NOMO-1 treated with dmso at 0.1 percent for 144 hours (cell line): ENCODE results near the gene NCOA7.
"Not testable (repeated sequence)": the region's sequence is repeated elsewhere in the genome, so short reads cannot be mapped to it uniquely, and the experiment has no call there.

ENCODE experiments used
- DNase-seq: peaks from one replicate; lab custom pipeline; 2025; ENCODE audit not compliant: unreplicated experiment; lab: John Stamatoyannopoulos, UW

The NCOA7 gene

DNA sequence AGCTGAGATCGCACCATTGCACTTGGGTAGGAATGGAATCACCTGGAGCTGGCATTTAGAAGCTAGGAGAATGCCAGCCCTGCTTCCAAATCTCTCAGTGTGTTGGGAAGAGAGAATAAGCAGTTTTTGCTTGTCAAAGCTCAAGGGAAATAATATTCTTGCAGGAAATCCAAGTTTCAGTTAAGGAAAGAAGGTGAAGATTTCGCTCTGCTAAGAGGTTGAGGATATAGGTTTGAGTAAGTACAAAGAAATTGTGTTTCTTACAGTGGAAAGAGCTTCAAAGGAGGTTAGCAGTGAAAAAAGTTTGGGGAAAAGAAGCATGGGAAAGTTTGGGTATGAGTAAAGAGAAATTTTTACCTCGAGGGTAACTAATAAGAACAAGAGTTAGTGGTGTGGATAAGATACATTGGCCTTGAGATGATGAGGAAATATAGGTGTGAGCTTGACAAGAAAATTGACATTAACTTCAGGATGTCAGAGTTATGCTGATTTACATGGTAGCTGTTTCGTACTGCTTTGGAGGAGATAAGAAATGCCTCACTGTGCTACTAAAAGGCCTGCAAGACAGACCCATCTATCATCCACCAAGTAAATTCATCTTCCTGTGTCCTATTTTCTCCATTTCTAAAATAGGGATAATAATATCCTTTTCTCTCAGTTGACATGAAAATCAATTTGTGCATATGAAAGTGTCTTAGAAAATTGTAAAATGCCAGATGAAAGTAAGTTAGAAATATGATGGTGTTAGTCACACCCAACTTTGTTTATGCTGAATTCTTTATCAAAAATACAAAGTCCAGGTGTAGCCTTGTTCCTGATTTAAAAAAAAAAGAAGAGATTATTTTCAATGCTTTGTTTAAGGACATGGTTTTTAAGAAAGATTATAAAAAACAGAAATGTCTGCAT is 153.0 kb downstream of the NCOA7 start:
- DNase-seq, result no peak

DNA sequence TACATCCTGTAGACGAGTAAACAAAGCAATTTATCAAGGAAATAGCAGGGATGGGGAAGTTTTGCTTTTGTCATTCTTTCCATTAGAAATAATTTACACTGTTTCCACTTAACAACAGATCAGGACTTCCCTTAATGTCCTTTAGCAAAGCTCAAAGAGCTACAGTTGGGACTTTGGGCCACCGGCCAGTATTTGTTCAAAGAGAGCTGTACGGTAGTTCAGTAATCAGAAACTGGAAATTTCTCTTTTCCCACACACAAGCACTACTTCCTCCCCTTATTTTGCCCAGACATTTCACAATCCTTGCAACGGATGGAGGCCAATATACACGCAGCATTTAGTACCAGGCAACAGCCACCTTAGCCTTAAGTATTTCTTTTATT is 153.7 kb downstream of the NCOA7 start:
- peak; percentile 27 for DNase-seq

DNA sequence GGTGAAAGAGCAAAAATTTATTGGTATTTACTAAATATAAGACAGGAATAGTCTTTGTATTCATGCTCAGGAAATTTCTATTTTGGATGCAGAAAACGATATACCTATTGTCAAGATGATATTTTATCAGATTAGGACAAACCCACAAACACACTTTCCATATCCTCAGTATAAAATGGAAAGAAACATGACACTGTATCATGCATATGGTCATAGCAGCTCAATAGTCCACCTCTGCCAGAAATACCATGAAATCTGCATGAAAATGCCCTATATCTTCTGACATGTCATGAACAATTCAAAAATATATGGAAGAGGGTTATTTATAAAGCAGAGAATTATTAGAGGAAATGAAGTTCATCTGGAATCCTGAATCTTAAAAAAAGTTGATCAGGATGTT is 154.1 kb downstream of the NCOA7 start:
- no peak for DNase-seq

DNA sequence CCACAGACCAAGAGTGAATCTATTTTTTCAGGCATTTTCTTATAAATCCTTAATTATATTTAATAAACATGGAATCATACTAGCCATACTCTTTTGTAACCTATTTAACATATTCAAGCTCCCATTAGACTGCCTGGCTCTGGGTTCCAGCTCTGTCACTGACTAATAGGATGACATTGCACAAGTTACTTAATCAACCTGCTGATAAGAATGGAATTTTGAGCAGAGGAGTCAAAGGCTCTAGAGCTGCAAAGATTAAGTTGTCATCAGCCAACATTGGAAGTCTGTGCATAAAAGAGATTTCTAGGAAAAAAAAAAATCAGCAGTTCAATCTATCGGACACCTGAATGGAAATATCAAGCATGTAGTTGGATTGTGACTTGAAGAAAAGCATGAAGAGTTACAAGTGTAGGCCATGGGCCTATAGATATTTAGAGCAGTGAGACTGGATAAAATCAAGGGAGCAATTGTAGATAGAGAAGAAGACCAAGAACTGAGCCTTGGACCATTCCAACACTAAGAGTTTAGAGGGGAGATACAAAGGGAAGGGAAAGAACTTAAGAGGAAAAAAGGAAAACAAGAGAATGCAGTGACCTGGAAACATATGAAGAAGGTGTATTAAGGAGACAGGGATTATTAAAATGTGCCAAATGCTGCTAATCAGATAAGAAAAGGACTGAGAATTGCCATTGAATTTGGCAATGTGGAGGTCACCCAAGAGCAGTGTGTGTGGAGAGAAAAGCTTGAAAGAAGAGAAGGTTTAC is 154.8 kb downstream of the NCOA7 start:
- no peak for DNase-seq

DNA sequence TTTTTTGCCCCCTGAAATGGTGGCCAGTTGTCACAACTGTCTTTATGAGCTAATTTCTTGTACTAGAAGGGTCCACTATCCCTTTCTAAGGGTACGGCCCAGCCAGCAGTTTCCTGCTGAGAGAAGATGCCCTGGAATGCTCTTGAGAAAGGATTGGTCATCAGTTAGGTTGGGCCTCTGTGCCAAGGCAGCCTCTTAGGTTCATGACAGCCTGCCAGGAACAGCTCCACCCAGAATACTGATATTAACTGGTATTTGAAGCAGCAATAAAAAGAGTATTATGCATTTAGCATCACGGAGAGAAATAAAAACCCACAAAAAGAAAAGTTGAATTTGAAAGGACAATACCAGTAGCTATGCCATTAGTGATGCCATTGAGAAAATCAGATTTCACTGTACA is 156.9 kb downstream of the NCOA7 start:
- DNase-seq, result no peak

DNA sequence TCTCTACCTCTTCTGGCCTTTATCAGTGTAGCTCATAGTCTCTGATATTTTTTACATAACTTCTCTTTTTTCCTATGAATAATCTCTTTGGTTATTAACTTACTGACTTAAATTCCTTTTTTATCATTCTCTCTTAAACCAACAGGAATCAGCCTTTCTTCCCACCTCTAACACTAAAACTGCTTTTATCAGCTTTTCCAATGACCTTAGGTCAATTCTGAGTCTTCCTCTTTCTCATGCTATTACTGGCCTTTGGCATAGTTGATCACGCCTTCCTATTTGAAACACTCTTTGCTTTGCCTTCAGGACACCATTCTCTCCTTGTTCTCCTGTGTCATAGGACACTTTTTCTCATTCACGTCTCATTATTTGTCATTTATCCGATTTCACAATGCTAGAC is 157.7 kb downstream of the NCOA7 start:
- no peak for DNase-seq

DNA sequence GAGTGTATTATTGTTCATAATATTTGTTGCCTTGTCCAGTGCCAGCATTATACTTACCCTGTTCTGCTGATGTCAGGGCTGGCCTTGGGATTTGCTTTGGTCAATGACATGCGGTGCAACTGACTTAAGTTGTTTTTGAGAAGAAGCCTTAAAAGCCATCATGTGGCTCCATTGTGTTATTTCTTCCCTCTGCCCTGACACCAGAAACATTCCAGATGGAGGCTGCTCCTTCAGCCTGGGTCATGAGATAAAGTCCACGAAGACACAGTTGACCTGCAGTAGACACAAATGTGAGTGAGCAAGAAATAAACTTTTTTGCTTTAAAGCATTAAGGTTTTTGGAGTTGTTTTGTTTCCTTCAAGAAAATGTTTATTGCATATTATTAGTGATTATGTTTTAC is 158.3 kb downstream of the NCOA7 start:
- DNase-seq, result no peak

GRCh38 chr6:125950293-125950692 is 159.5 kb downstream of the NCOA7 start:
- no peak for DNase-seq

- DNase-seq, result not testable (repeated sequence)
Measured at GRCh38 chr6:125950716-125951115, 160.0 kb downstream of the NCOA7 start.

DNA sequence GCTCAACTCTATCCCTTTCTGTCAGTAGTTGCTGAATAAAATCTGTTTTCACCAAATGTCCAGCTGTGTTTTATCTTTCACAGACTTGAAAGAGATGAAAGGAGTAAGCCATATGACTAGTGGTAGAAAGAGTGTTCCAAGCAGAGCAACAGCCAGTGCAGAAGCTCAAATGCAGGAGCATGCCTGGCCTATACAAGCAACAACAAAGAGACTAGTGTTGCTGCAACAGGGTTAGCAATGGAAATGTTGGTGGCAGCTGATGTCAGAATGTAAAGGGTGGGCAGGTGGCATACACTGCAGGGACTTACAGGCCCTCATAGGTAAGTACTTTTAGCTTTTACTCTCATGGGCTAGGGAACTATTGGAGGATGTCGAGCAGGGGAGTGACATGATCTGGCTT is 160.6 kb downstream of the NCOA7 start:
- DNase-seq, result no peak

- peak; percentile 12 for DNase-seq
Measured at GRCh38 chr6:125952764-125953501, 162.2 kb downstream of the NCOA7 start.

GRCh38 chr6:125953502-125953875 is 162.7 kb downstream of the NCOA7 start:
- no peak for DNase-seq

GRCh38 chr6:125954735-125955339 is 164.1 kb downstream of the NCOA7 start:
- DNase-seq, result no peak

- DNase-seq, result no peak
Measured at GRCh38 chr6:125955973-125956372, 165.2 kb downstream of the NCOA7 start.

DNA sequence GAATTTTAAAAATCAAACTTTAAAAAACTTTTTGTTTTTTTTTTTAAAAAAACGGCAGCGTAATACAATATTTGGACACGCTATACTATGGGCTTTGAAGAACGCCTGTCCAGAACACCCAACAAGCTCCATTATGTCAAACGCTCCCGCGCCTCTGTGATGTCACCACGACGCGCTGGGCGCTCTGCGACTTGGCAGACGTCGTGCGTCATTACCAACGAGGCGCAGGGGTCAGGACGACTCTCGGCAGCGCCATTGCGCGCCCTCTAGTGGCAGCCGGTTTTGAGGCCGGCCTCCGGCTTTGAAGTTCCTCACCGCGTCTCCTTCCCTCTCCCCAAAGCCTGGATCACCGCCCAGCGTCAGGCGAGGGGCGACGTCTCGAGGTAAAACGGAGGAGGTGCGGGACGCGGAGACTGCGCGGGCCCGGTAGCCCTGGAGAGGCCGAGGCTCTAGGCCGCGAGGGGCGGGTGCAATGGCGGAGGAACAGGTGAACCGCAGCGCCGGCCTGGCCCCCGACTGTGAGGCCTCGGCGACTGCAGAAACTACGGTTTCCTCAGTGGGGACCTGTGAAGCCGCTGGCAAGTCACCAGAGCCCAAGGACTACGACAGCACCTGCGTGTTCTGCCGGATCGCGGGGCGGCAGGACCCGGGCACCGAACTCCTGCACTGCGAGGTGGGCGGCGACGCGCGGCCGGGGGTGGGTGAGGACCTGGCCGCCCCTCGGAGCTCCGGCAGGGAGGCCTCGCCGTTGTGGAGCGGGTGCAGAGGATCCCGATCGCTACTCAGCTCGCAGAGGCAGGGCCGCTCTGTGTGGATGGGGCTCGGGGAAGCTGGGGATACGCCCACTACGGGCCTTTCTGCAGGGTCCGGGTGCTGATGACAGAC is 166.0 kb downstream of the NCOA7 start, which contains the start of gene HINT3:
TSS of gene HINT3 (plus strand) at position 265 of the 885 bp plus-strand sequence. CDS start at position 473, 208 bp downstream.
- peak; percentile 96 for DNase-seq

DNA sequence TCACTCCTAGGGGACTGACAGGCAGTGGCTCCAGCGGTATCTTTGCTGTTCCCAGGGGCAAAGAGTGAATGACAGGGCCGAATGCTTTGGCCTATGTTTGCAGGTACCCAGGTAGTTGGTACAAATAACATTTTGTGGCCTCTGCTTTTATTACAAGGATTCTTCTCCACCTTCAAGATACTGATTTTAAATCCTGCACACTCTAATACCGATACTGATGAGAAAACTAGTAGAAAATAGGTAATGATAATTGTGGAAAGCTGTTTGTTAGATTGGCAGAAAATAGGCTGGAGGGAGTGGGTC is 166.6 kb downstream of the NCOA7 start:
- no peak for DNase-seq

DNA sequence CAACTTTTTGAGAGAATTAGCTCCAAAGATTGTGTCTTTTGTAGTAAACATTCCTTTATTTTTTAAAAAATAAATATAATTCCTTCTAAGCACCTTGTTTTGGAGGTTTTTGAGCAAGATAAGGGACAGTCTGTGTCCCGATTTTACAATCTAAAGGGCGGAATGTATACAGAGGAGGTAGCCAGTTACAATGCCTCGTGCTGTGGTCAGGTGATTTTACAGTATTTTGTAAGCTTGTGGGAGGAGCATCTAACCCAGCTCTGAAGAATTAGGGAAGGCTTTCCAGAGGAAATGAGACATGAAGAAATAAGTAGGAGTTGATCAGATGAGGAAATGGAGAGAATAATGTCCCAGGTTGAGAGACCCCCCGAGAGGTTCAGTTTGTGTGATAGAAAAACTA is 167.1 kb downstream of the NCOA7 start:
- peak; percentile 19 for DNase-seq

GRCh38 chr6:125959041-125959440 is 168.3 kb downstream of the NCOA7 start:
- no peak for DNase-seq

- no peak for DNase-seq
Measured at GRCh38 chr6:125961117-125961516, 170.4 kb downstream of the NCOA7 start.

DNA sequence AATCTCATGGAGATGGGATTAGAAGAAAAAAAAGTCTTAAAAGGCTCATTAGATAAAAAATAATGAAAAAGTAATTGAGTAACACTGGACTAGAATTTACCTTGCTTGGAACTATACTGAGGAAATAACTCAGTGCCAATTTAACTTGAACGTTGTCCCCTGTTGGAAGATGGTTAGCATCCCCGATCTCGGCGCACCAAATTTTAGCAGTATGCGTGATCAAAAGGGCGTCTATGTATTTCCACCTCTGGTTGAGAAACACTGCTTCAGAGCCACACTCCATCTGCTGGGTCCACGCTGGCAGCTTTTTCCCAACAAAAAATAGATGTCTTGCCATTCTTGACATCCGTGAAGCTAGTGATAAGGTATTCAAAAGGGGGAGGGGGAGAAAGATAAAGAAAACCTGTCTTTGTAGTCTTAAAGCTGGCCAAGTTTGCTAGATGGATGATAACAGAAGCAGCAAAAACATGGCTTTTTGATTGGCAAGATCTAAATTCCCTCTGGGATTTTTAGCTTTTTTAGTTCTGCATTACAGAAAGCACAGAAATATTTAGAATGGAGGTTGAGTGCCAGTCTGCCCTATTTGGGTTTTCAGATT is 172.2 kb downstream of the NCOA7 start:
- no peak for DNase-seq
